Adrenal gland (tissue), 5 donors: ENCODE data around the gene TAB2.

ENCODE experiments used
- CTCF ChIP-seq, 6 experiments: fragments of 450-650 bp in 4 of 6; fragments of 200-600 bp in 2 of 6; sonication (generic) in 1 of 6; IDR thresholded peaks; 1 replicate in 5 of 6; 2 replicates in 1 of 6; pipeline versions ENCODE4 v1.5.1 to v1.8.0; 2016 to 2021; ENCODE audit warnings: antibody characterized with exemption in 6 of 6, mild to moderate bottlenecking in 2 of 6, moderate library complexity in 1 of 6
- POLR2A ChIP-seq, 2 donors: fragments of 450-650 bp; IDR thresholded peaks; one replicate each; pipeline ENCODE4 v1.6.1; 2017; ENCODE audit warnings: antibody characterized with exemption in 2 of 2, mild to moderate bottlenecking in 2 of 2, moderate library complexity in 1 of 2
- donor health status: DM: no; HTN: no; CAD: no.

- TF ChIP-seq CTCF (IDR thresholded peaks at IDR 0.05), result no peak
- no peak for TF ChIP-seq POLR2A (IDR thresholded peaks at IDR 0.05)
These were observed 139.0 kb downstream of the TAB2 start for GRCh38 chr6:149456311-149457021.
